IMR-90 (cell line): ENCODE data around the gene IQCB1. TPM values are rescaled to one million over a fixed set of nuclear protein-coding genes. Genes with fewer than 3 reads are reported as not detected.

ENCODE experiments used
- ATAC-seq: fragments of 200-7000 bp; cut with Tn5 transposase; 2 replicates; pipeline ENCODE4 v1.9.1; 2020; ENCODE audit warnings: low read depth, mild to moderate bottlenecking, moderate library complexity
- BruUV-seq: library from RNA; stranded (reverse); fragments of 400-500 nt; replicated peaks from 2 replicates; lab custom pipeline; 2021; lab: Mats Ljungman, UMichigan
- CTCF ChIA-PET: fragments of 300-600 bp; formaldehyde crosslinking; extraction: SDS; loops from one replicate; lab custom pipeline; 2021; ENCODE audit warnings: antibody characterized with exemption; lab: Yijun Ruan, JAX
- POLR2A ChIA-PET: fragments of 300-600 bp; sonication (Branson Sonifier 250); formaldehyde crosslinking; loops from one replicate; lab custom pipeline; 2022; ENCODE audit warnings: antibody characterized with exemption; ENCODE audit not compliant: unreplicated experiment; lab: Charles Lee
- DNase-seq: peaks from one replicate; pipeline ENCODE4 v3.0.0; 2013
- H2AFZ ChIP-seq: replicated peaks from 2 replicates; pipeline ENCODE3; 2013; ENCODE audit warnings: low read length, mild to moderate bottlenecking; ENCODE audit not compliant: poor library complexity
- H2AK5ac ChIP-seq: 2 replicates; pipeline ENCODE4 v1.6.1; 2013; ENCODE audit warnings: low read depth, low read length, inconsistent platforms
- H2AK9ac ChIP-seq: replicated peaks from 2 replicates; pipeline ENCODE3; 2013; ENCODE audit warnings: mild to moderate bottlenecking, low read depth, low read length, moderate library complexity; ENCODE audit not compliant: poor library complexity
- H2BK120ac ChIP-seq: 2 replicates; pipeline ENCODE4 v1.6.1; 2013; ENCODE audit warnings: low read depth, low read length, inconsistent platforms
- H2BK15ac ChIP-seq: 3 replicates; pipeline ENCODE4 v1.6.1; 2013; ENCODE audit warnings: low read depth, low read length, inconsistent platforms
- H2BK20ac ChIP-seq: 2 replicates; pipeline ENCODE4 v1.6.1; 2013; ENCODE audit warnings: low read depth, mild to moderate bottlenecking, inconsistent platforms, low read length, moderate library complexity
- H2BK5ac ChIP-seq: 2 replicates; pipeline ENCODE4 v1.6.1; 2013; ENCODE audit warnings: mild to moderate bottlenecking, low read depth, low read length, inconsistent platforms; ENCODE audit not compliant: poor library complexity, severe bottlenecking
- H3K14ac ChIP-seq: replicated peaks from 2 replicates; pipeline ENCODE4 v1.6.1; 2013; ENCODE audit warnings: low read depth, low read length, inconsistent platforms
- H3K18ac ChIP-seq: 2 replicates; pipeline ENCODE4 v1.6.1; 2013; ENCODE audit warnings: low read depth, low read length, control low read depth
- H3K23ac ChIP-seq: 2 replicates; pipeline ENCODE4 v1.6.1; 2013; ENCODE audit warnings: low read depth, low read length, inconsistent platforms
- H3K27ac ChIP-seq: 2 replicates; pipeline ENCODE4 v1.5.1; 2013; ENCODE audit warnings: mild to moderate bottlenecking, control low read depth, low read length; ENCODE audit not compliant: insufficient read depth
- H3K27me3 ChIP-seq: 2 replicates; pipeline ENCODE4 v1.6.1; 2013; ENCODE audit warnings: low read length; ENCODE audit not compliant: control insufficient read depth, insufficient read depth
- H3K36me3 ChIP-seq: 2 replicates; pipeline ENCODE4 v1.6.1; 2013; ENCODE audit warnings: low read length, mixed read lengths; ENCODE audit not compliant: control insufficient read depth, insufficient read depth
- H3K4ac ChIP-seq: 2 replicates; pipeline ENCODE4 v1.6.1; 2013; ENCODE audit warnings: low read depth, low read length, inconsistent platforms
- H3K4me1 ChIP-seq: 2 replicates; pipeline ENCODE4 v1.6.1; 2013; ENCODE audit warnings: low read length, mixed read lengths; ENCODE audit not compliant: control insufficient read depth, insufficient read depth
- H3K4me2 ChIP-seq: 2 replicates; pipeline ENCODE4 v1.6.1; 2013; ENCODE audit warnings: low read depth, mild to moderate bottlenecking, control low read depth, low read length, moderate library complexity
- H3K4me3 ChIP-seq: 2 replicates; pipeline ENCODE4 v1.5.1; 2013; ENCODE audit warnings: low read depth, mild to moderate bottlenecking, control low read depth, low read length, moderate library complexity; ENCODE audit not compliant: insufficient read depth
- H3K56ac ChIP-seq: 2 replicates; pipeline ENCODE4 v1.6.1; 2013; ENCODE audit warnings: low read length, inconsistent platforms; ENCODE audit not compliant: insufficient read depth; ENCODE audit errors: extremely low read depth
- H3K79me1 ChIP-seq, 2 experiments: 2 replicates each; pipeline ENCODE4 v1.6.1; 2013; ENCODE audit warnings: low read length in 2 of 2, inconsistent platforms in 1 of 2, low read depth in 1 of 2
- H3K9ac ChIP-seq: 2 replicates; pipeline ENCODE4 v1.6.1; 2013; ENCODE audit warnings: low read depth, low read length, control low read depth
- H3K9me1 ChIP-seq: 2 replicates; pipeline ENCODE4 v1.6.1; 2013; ENCODE audit warnings: low read length, inconsistent platforms; ENCODE audit not compliant: insufficient read depth
- H3K9me3 ChIP-seq: 2 replicates; pipeline ENCODE4 v1.6.1; 2013; ENCODE audit warnings: low read length; ENCODE audit not compliant: control insufficient read depth, insufficient read depth
- H4K20me1 ChIP-seq: 2 replicates; pipeline ENCODE4 v1.6.1; 2013; ENCODE audit warnings: low read length, inconsistent platforms; ENCODE audit not compliant: insufficient read depth
- H4K5ac ChIP-seq: 2 replicates; pipeline ENCODE4 v1.6.1; 2013; ENCODE audit warnings: mild to moderate bottlenecking, low read depth, low read length, control low read depth
- H4K8ac ChIP-seq, 2 experiments: 2 replicates each; pipeline ENCODE4 v1.6.1; 2013; ENCODE audit warnings: low read depth in 2 of 2, low read length in 2 of 2, control low read depth in 1 of 2, inconsistent platforms in 1 of 2
- H4K91ac ChIP-seq: 2 replicates; pipeline ENCODE4 v1.6.1; 2013; ENCODE audit warnings: low read depth, low read length, inconsistent platforms; ENCODE audit not compliant: insufficient read depth
- CEBPB ChIP-seq: IDR thresholded peaks from 2 replicates; pipeline ENCODE4 v1.6.1; 2012; ENCODE audit warnings: low read depth, low read length, improper control_type of control experiment
- CTCF ChIP-seq: conservative IDR thresholded peaks from 2 replicates; pipeline ENCODE4 v1.5.1; 2012; ENCODE audit warnings: mild to moderate bottlenecking, low read depth, low read length, improper control_type of control experiment
- ELK1 ChIP-seq: fragments of 150-350 bp; IDR thresholded peaks from 2 replicates; pipeline ENCODE4 v1.6.1; 2016; ENCODE audit warnings: low read depth, mild to moderate bottlenecking, low read length, moderate library complexity, borderline replicate concordance
- POLR2A ChIP-seq: IDR thresholded peaks from 2 replicates; pipeline ENCODE4 v1.6.1; 2012; ENCODE audit warnings: mild to moderate bottlenecking, low read depth, low read length
- RAD21 ChIP-seq: IDR thresholded peaks from 2 replicates; pipeline ENCODE4 v1.6.1; 2012; ENCODE audit warnings: low read length, improper control_type of control experiment
- USF2 ChIP-seq: fragments of 150-350 bp; IDR thresholded peaks from 2 replicates; pipeline ENCODE4 v1.6.1; 2017; ENCODE audit warnings: mild to moderate bottlenecking, antibody characterized with exemption, low read length, low read depth
- WGBS, 2 experiments: methylation state at CpG; one replicate each; pipeline versions ENCODE4 v1.1.5 to v1.1.7; 2013; ENCODE audit warnings: missing lambda C conversion rate in 2 of 2; ENCODE audit not compliant: insufficient read length in 1 of 2; ENCODE audit errors: extremely low coverage in 2 of 2; 5-methylcytosine and 5-hydroxymethylcytosine counted together
- dilution Hi-C: fragments of 300-500 bp; cut with HindIII; formaldehyde crosslinking; loops from one replicate; pipeline ENCODE4 v1.14.3; 2018; ENCODE audit warnings: low sequenced_read_pairs; ENCODE audit not compliant: unreplicated experiment
- in situ Hi-C: fragments of 300-500 bp; cut with MboI; formaldehyde crosslinking; loops from 3 replicates; pipeline ENCODE4 v1.14.3; 2019; ENCODE audit warnings: low sequenced_read_pairs, inconsistent platforms, mixed read lengths
- intact Hi-C: fragments of 100-400 bp; cut with micrococcal nuclease; formaldehyde crosslinking; loops from 2 replicates; pipeline ENCODE4 v1.10.0; 2022
- polyA plus RNA-seq, 3 experiments: library from polyadenylated mRNA; depleted of rRNA; stranded (reverse); fragments of >200 nt; gene quantifications; 2 replicates each; pipeline ENCODE4 v1.2.3, GENCODE V29; 2012; ENCODE audit warnings: low replicate concordance in 1 of 3
- total RNA-seq: library from RNA; depleted of rRNA; stranded (reverse); fragments of >200 nt; gene quantifications from 2 replicates; pipeline ENCODE4 v1.2.3, GENCODE V29; 2012

Gene IQCB1
- total and polyA plus RNA-seq, 2 of the 4 experiments (the other 2 are of a cell fraction), result 13.5 to 18.3 TPM

GRCh38 chr3:121768452-121768851 lies 66.4 kb downstream of the IQCB1 start:
- Histone ChIP-seq H4K8ac (no peak overlapping the region), H2BK120ac (no peak overlapping the region), H3K27me3 (no peaks in the 10 kb centered on the region), H3K36me3 (peaks cover 11% of the 10 kb centered on the region), H3K79me1 (no peaks in the 10 kb centered on the region), H2AK9ac (no peak overlapping the region), H4K91ac (no peak overlapping the region), H3K9ac (no peak overlapping the region), H4K20me1 (no peaks in the 10 kb centered on the region), H3K4me1 (no peaks in the 10 kb centered on the region), H2BK20ac (no peak overlapping the region), H3K4me3 (no peak overlapping the region), H3K9me3 (no peaks in the 10 kb centered on the region), H3K18ac (no peak overlapping the region), H3K4ac (no peak overlapping the region), H3K23ac (no peak overlapping the region), H2AK5ac (no peak overlapping the region), H3K14ac (no peak overlapping the region), H3K27ac (no peak overlapping the region), H3K4me2 (no peak overlapping the region), H2AFZ (no peak overlapping the region), H2BK15ac (no peak overlapping the region), H3K9me1 (no peaks in the 10 kb centered on the region), H3K56ac (no peak overlapping the region), H4K5ac (no peak overlapping the region), H2BK5ac (no peak overlapping the region)
- no peak for DNase-seq
- no peak for ATAC-seq
- dilution Hi-C loops, result no loop called here
- ChIA-PET CTCF (no interaction called here), POLR2A (no interaction called here)
- in situ Hi-C loops, result no loop called here
- no peak for TF ChIP-seq POLR2A
- no peak for TF ChIP-seq USF2
- TF ChIP-seq CTCF, result no peak
- TF ChIP-seq CEBPB, result no peak
- TF ChIP-seq ELK1, result no peak
- TF ChIP-seq RAD21, result no peak
- no TSS peak for BruUV-seq
- no CpG with 5 or more reads among the region's 2 CpGs for WGBS, 2 experiments
- intact Hi-C loops, result no loop called here
